Activated CD8-positive, alpha-beta memory T cell treated with anti-CD3 and anti-CD28 coated beads, Interleukin-2, amount 50 U/mL, for 24 hours (primary cell): ENCODE data around the gene MCF2L2.
"Not testable (repeated sequence)": the region's sequence is repeated elsewhere in the genome, so short reads cannot be mapped to it uniquely, and the experiment has no call there.

Experiments
- DNase-seq: peaks from one replicate; pipeline ENCODE4 v3.0.0-alpha.2; 2020; ENCODE audit errors: extremely low read depth

The MCF2L2 gene

GRCh38 chr3:183443395-183444385 lies 15.3 kb upstream of the MCF2L2 start:
- no peak for DNase-seq

- no peak for DNase-seq
These were observed 14.6 kb upstream of the MCF2L2 start for GRCh38 chr3:183442994-183443393.

- DNase-seq: not testable (repeated sequence)
These were observed 12.1 kb upstream of the MCF2L2 start for GRCh38 chr3:183440521-183440920.

GRCh38 chr3:183439515-183439914 lies 11.1 kb upstream of the MCF2L2 start:
- DNase-seq: no peak

- no peak for DNase-seq
These were observed 10.3 kb upstream of the MCF2L2 start for GRCh38 chr3:183438735-183439134.

- no peak for DNase-seq
These were observed 9.5 kb upstream of the MCF2L2 start for GRCh38 chr3:183437666-183438564.

- no peak for DNase-seq
These were observed 8.6 kb upstream of the MCF2L2 start for GRCh38 chr3:183437061-183437460.

GRCh38 chr3:183435661-183436060 lies 7.2 kb upstream of the MCF2L2 start:
- DNase-seq: no peak

GRCh38 chr3:183434992-183435391 lies 6.6 kb upstream of the MCF2L2 start:
- DNase-seq: no peak

- DNase-seq: no peak
These were observed 6.1 kb upstream of the MCF2L2 start for GRCh38 chr3:183434503-183434902.

- no peak for DNase-seq
These were observed 2.0 kb upstream of the MCF2L2 start for GRCh38 chr3:183430325-183430957.

- DNase-seq: no peak
These were observed 458 bp downstream of the MCF2L2 start for GRCh38 chr3:183427876-183428446.

- no peak for DNase-seq
These were observed 1.1 kb downstream of the MCF2L2 start for GRCh38 chr3:183427196-183427875.

- not testable (repeated sequence) for DNase-seq
These were observed 9.6 kb downstream of the MCF2L2 start for GRCh38 chr3:183418807-183419206.

GRCh38 chr3:183411216-183411922 lies 17.1 kb downstream of the MCF2L2 start:
- no peak for DNase-seq

- no peak for DNase-seq
These were observed 17.7 kb downstream of the MCF2L2 start for GRCh38 chr3:183410759-183411158.

GRCh38 chr3:183410280-183410679 lies 18.1 kb downstream of the MCF2L2 start:
- DNase-seq: no peak

- DNase-seq: no peak
These were observed 19.2 kb downstream of the MCF2L2 start for GRCh38 chr3:183409219-183409618.

GRCh38 chr3:183401678-183402077 lies 26.7 kb downstream of the MCF2L2 start:
- no peak for DNase-seq

GRCh38 chr3:183400352-183400751 lies 28.1 kb downstream of the MCF2L2 start:
- no peak for DNase-seq
